Measurements from ENCODE around the gene PICALM. TPM values are rescaled to one million over a fixed set of nuclear protein-coding genes. Genes with fewer than 3 reads are reported as not detected.

PICALM gene
- total and polyA plus RNA-seq, 2 of the 8 experiments (the other 6 are each of a cell fraction or from before 2014, with no cell fraction given), result 69.4 to 71.3 TPM

- no peaks in the 10 kb centered on the region for H3K36me3 ChIP-seq (ENCODE audit: control insufficient read depth in 2 of 4, insufficient read depth in 4 of 4, low read length in 3 of 4)
- H4K8ac ChIP-seq (ENCODE audit: extremely low read depth, insufficient read depth, low read length), result no peak overlapping the region
- no peak for TF ChIP-seq RBBP5 (IDR thresholded peaks at IDR 0.05; ENCODE audit: borderline replicate concordance, low read depth, low read length)
- no peak for TF ChIP-seq CHD1 (IDR thresholded peaks at IDR 0.05; ENCODE audit: low read depth, low read length)
- TF ChIP-seq FOSL1 (IDR thresholded peaks at IDR 0.05; ENCODE audit: insufficient read depth, low read depth, low read length), result no peak
- TF ChIP-seq POLR2A (IDR thresholded peaks at IDR 0.05; ENCODE audit: control extremely low read depth in 1 of 2, low read depth in 2 of 2, low read length in 2 of 2), result no peak
- TF ChIP-seq POLR2AphosphoS5 (IDR thresholded peaks at IDR 0.05; ENCODE audit: low read depth, low read length), result no peak
- TF ChIP-seq ASH2L (IDR thresholded peaks at IDR 0.05; ENCODE audit: low read length), result no peak
- no peak for TF ChIP-seq CREB1 (IDR thresholded peaks at IDR 0.05)
- no peak for TF ChIP-seq EGR1 (IDR thresholded peaks at IDR 0.05; ENCODE audit: borderline replicate concordance, low read depth, low read length)
- TF ChIP-seq SRF (IDR thresholded peaks at IDR 0.05; ENCODE audit: low read depth, low read length), result no peak
- TF ChIP-seq KDM1A (IDR thresholded peaks at IDR 0.05; ENCODE audit: borderline replicate concordance, low read length), result no peak
- no peak for TF ChIP-seq HDAC2 (IDR thresholded peaks at IDR 0.05; ENCODE audit: borderline replicate concordance in 1 of 2, low read depth in 2 of 2, low read length in 2 of 2)
- TF ChIP-seq ATF3 (IDR thresholded peaks at IDR 0.05; ENCODE audit: insufficient read depth, low read depth, low read length), result no peak
- no peak for TF ChIP-seq BCL11A (IDR thresholded peaks at IDR 0.05; ENCODE audit: low read depth in 2 of 2, low read length in 2 of 2)
- no peak for TF ChIP-seq TCF12 (IDR thresholded peaks at IDR 0.05; ENCODE audit: low read depth, low read length)
- H3K23me2 ChIP-seq (ENCODE audit: low read depth, low read length), result no peaks in the 10 kb centered on the region
- no peak overlapping the region for H2BK12ac ChIP-seq (ENCODE audit: low read depth, low read length)
- H4K20me1 ChIP-seq (replicated peaks in 1 of 2; ENCODE audit: control insufficient read depth in 1 of 2, insufficient read depth in 2 of 2, low read length in 2 of 2), result no peaks in the 10 kb centered on the region
- no peak overlapping the region for H3K23ac ChIP-seq (ENCODE audit: insufficient read length)
- no peaks in the 10 kb centered on the region for H3K79me2 ChIP-seq (ENCODE audit: control insufficient read depth in 1 of 2, insufficient read depth in 2 of 2, low read length in 2 of 2)
- H3K4me3 ChIP-seq (ENCODE audit: extremely low read depth in 1 of 4, insufficient read depth in 2 of 4, low read depth in 3 of 4, low read length in 4 of 4), result no peak overlapping the region
- H3K14ac ChIP-seq (ENCODE audit: insufficient read length), result no peak overlapping the region
- H2BK5ac ChIP-seq (ENCODE audit: low read depth, low read length), result no peak overlapping the region
- H3K4me1 ChIP-seq (replicated peaks in 1 of 4; ENCODE audit: control insufficient read depth in 3 of 4, insufficient read depth in 4 of 4, low read length in 3 of 4), result no peaks in the 10 kb centered on the region
- no peak overlapping the region for H4K91ac ChIP-seq (replicated peaks; ENCODE audit: insufficient read length, low read length)
- ChIA-PET POLR2A (ENCODE audit: partially characterized antibody) (no interaction called here), CTCF (ENCODE audit: partially characterized antibody) (interaction anchor here (0.6 to 0.9 kb wide), 2 partner anchors 79 to 968 kb away, joined by 3 read pairs; no protein-coding TSS in a partner anchor)
- no peak overlapping the region for H3K4ac ChIP-seq (replicated peaks; ENCODE audit: insufficient read length, low read depth, low read length)
- H3K9ac ChIP-seq (replicated peaks in 1 of 4; ENCODE audit: extremely low read depth in 1 of 4, low read depth in 3 of 4, low read length in 3 of 4), result no peak overlapping the region
- H2BK120ac ChIP-seq (replicated peaks; ENCODE audit: low read depth, low read length), result no peak overlapping the region
- no peak overlapping the region for H2AFZ ChIP-seq (ENCODE audit: low read length)
- H4K5ac ChIP-seq (ENCODE audit: insufficient read length, low read depth, low read length), result no peak overlapping the region
- peaks cover 0 to 2% of the 10 kb centered on the region in 2 experiments; a peak in 1 of 4 replicates for H3K9me3 ChIP-seq (ENCODE audit: insufficient read depth in 2 of 2, low read depth in 1 of 2, low read length in 1 of 2)
- H2BK15ac ChIP-seq (ENCODE audit: low read length), result no peak overlapping the region
- H3K27me3 ChIP-seq (replicated peaks in 1 of 4; ENCODE audit: control insufficient read depth in 3 of 4, extremely low read depth in 1 of 4, insufficient read depth in 3 of 4, low read length in 3 of 4), result no peaks in the 10 kb centered on the region
- DNase-seq (ENCODE audit: low read depth in 1 of 2, low spot score in 2 of 2) (no peak), FAIRE-seq (no peak)
- 81% methylated on average over 1 of the region's 1 CpG; no CpG with 5 or more reads in 1 of the 2 experiments for WGBS, 2 experiments (ENCODE audit: extremely low coverage in 1 of 2, insufficient coverage in 1 of 2, insufficient read length in 1 of 2, insufficient replicate concordance in 2 of 2, low coverage in 1 of 2, low lambda C conversion rate in 2 of 2, missing lambda C conversion rate in 1 of 2)
- no peak overlapping the region for H3K27ac ChIP-seq (ENCODE audit: low read depth, low read length)
- H3K18ac ChIP-seq (ENCODE audit: extremely low read depth, low read length), result no peak overlapping the region
- no peaks in the 10 kb centered on the region for H3K79me1 ChIP-seq (ENCODE audit: low read depth, low read length)
- no peak overlapping the region for H2AK5ac ChIP-seq (ENCODE audit: low read depth, low read length)
- H3K4me2 ChIP-seq (ENCODE audit: insufficient read depth in 1 of 2, low read depth in 2 of 2, low read length in 2 of 2), result no peak overlapping the region
- H2BK20ac ChIP-seq (ENCODE audit: low read length), result no peak overlapping the region
- no peak overlapping the region for H3K56ac ChIP-seq (replicated peaks; ENCODE audit: insufficient read length, low read depth, low read length)
These were observed 119.1 kb downstream of the PICALM start for GRCh38 chr11:85949798-85950197.

All from H1 (cell line).